ENCODE measurements around the gene KRT6A. TPM values are rescaled to one million over a fixed set of nuclear protein-coding genes. Genes with fewer than 3 reads are reported as not detected.

KRT6A gene
- total and polyA plus RNA-seq, 10 of the 15 experiments (the other 5 are each of a cell fraction or from before 2014, with no cell fraction given) = 0.96 TPM; not detected in 9

- Histone ChIP-seq H3K4me1 (ENCODE audit: control insufficient read depth, insufficient read depth, low read length) (no peaks in the 10 kb centered on the region), H3K9ac (ENCODE audit: control insufficient read depth, insufficient read depth, low read length) (no peak overlapping the region), H3K36me3 (ENCODE audit: control insufficient read depth in 2 of 2, insufficient read depth in 2 of 2, low read length in 1 of 2) (no peaks in the 10 kb centered on the region), H3K4me2 (ENCODE audit: control insufficient read depth, insufficient read depth) (no peak overlapping the region), H3K4me3 (no peak overlapping the region), H3K27ac (ENCODE audit: control insufficient read depth, insufficient read depth) (no peak overlapping the region), H3K27me3 (replicated peaks in 1 of 2; ENCODE audit: control insufficient read depth in 2 of 2, insufficient read depth in 2 of 2, low read length in 1 of 2) (no peaks in the 10 kb centered on the region; a peak in 2 of 4 replicates), H3K79me2 (ENCODE audit: control insufficient read depth, insufficient read depth, low read length) (no peaks in the 10 kb centered on the region), H2AFZ (ENCODE audit: control insufficient read depth, low read depth, low read length) (no peak overlapping the region), H3K9me3 (replicated peaks; ENCODE audit: control insufficient read depth, insufficient read depth, low read length) (no peaks in the 10 kb centered on the region), H4K20me1 (ENCODE audit: control insufficient read depth, insufficient read depth) (no peaks in the 10 kb centered on the region)
- in situ Hi-C loops (cut with MboI) = no loop called here
- no peak for FAIRE-seq
- ChIA-PET RAD21 (ENCODE audit: unreplicated experiment) (no interaction called here), POLR2A (no interaction called here), CTCF (no interaction called here), SMC1A (ENCODE audit: uncharacterized antibody, unreplicated experiment) (no interaction called here)
- no peak for ATAC-seq
- intact Hi-C loops (cut with micrococcal nuclease; ENCODE audit: unreplicated experiment) = no loop called here
- DNase-seq (ENCODE audit: low read depth, low spot score) = no peak
- BruUV-seq (replicated peaks) = no TSS peak
- WGBS (ENCODE audit: insufficient coverage, insufficient replicate concordance, low lambda C conversion rate, missing lambda C conversion rate) = 5% methylated on average over 1 of the region's 1 CpG
- no peak for TF ChIP-seq YY1 (IDR thresholded peaks at IDR 0.05; ENCODE audit: low read depth, low read length)
- no peak for TF ChIP-seq SUPT20H (IDR thresholded peaks at IDR 0.05; ENCODE audit: borderline replicate concordance, control insufficient read depth, low read depth, low read length)
- TF ChIP-seq PML (IDR thresholded peaks at IDR 0.05; ENCODE audit: low read length) = no peak
- TF ChIP-seq ATF3 (IDR thresholded peaks at IDR 0.05; ENCODE audit: borderline replicate concordance, extremely low read depth, low read depth, low read length) = no peak
- TF ChIP-seq CBX3 (IDR thresholded peaks at IDR 0.05; ENCODE audit: borderline replicate concordance, low read depth) = no peak
- no peak for TF ChIP-seq PBX3 (IDR thresholded peaks at IDR 0.05; ENCODE audit: insufficient replicate concordance, low read depth, low read length)
- no peak for TF ChIP-seq TBL1XR1 (IDR thresholded peaks at IDR 0.05; ENCODE audit: low read depth, low read length)
- no peak for TF ChIP-seq ZNF24 (IDR thresholded peaks at IDR 0.05)
- no peak for TF ChIP-seq TARDBP (IDR thresholded peaks at IDR 0.05; ENCODE audit: borderline replicate concordance)
- TF ChIP-seq RELA (IDR thresholded peaks at IDR 0.05; ENCODE audit: borderline replicate concordance, partially characterized antibody) = no peak
- no peak for TF ChIP-seq NBN (IDR thresholded peaks at IDR 0.05)
- no peak for TF ChIP-seq MEF2B (IDR thresholded peaks at IDR 0.05; ENCODE audit: partially characterized antibody, poor library complexity, severe bottlenecking)
- no peak for TF ChIP-seq ZBTB40 (IDR thresholded peaks at IDR 0.05; ENCODE audit: borderline replicate concordance)
- no peak for TF ChIP-seq IKZF1 (conservative IDR thresholded peaks at IDR 0.05)
- TF ChIP-seq PKNOX1 (IDR thresholded peaks at IDR 0.05) = no peak
- no peak for TF ChIP-seq BMI1 (IDR thresholded peaks at IDR 0.05; ENCODE audit: borderline replicate concordance)
These were observed 5.8 kb downstream of the KRT6A start for GRCh38 chr12:52487211-52487610.

All from GM12878 (cell line).